Endothelial cell of umbilical vein (primary cell): Measurements from ENCODE around the gene RAB36.

ENCODE experiments used
- EZH2 ChIP-seq: IDR thresholded peaks from 2 replicates; pipeline ENCODE4 v1.6.1; 2012; ENCODE audit warnings: borderline replicate concordance, low read depth, mild to moderate bottlenecking, moderate library complexity, low read length, inconsistent platforms; ENCODE audit not compliant: severe bottlenecking
- FOS ChIP-seq: IDR thresholded peaks from 2 replicates; pipeline ENCODE4 v1.6.1; 2011; ENCODE audit warnings: mild to moderate bottlenecking, low read length, moderate library complexity, borderline replicate concordance; ENCODE audit not compliant: insufficient read depth
- JUN ChIP-seq: IDR thresholded peaks from 2 replicates; pipeline ENCODE4 v1.6.1; 2011; ENCODE audit warnings: borderline replicate concordance, low read depth; ENCODE audit not compliant: insufficient read length, insufficient read depth
- MYC ChIP-seq: IDR thresholded peaks from one replicate; pipeline ENCODE4 v1.6.1; 2011; ENCODE audit warnings: mild to moderate bottlenecking, low read depth, low read length
- POLR2A ChIP-seq: IDR thresholded peaks from 2 replicates; pipeline ENCODE4 v1.6.1; 2012; ENCODE audit warnings: low read depth, mild to moderate bottlenecking, control low read depth, low read length
- POLR2AphosphoS5 ChIP-seq: IDR thresholded peaks from 2 replicates; pipeline ENCODE4 v1.6.1; 2012; ENCODE audit warnings: low read depth, mild to moderate bottlenecking, control low read depth, low read length, moderate library complexity; ENCODE audit not compliant: insufficient read depth
- TF ChIP-seq, protein P1 (sequence below), 2 donors: IDR thresholded peaks; 1 replicate in 1 of 2; 2 replicates in 1 of 2; pipeline ENCODE4 v1.5.1; 2011; ENCODE audit warnings: low read length in 2 of 2, mild to moderate bottlenecking in 2 of 2, moderate library complexity in 2 of 2, control low read depth in 1 of 2, inconsistent platforms in 1 of 2, low read depth in 1 of 2; ENCODE audit not compliant: insufficient read depth in 1 of 2; ENCODE audit errors: extremely low read depth in 1 of 2

DNA sequence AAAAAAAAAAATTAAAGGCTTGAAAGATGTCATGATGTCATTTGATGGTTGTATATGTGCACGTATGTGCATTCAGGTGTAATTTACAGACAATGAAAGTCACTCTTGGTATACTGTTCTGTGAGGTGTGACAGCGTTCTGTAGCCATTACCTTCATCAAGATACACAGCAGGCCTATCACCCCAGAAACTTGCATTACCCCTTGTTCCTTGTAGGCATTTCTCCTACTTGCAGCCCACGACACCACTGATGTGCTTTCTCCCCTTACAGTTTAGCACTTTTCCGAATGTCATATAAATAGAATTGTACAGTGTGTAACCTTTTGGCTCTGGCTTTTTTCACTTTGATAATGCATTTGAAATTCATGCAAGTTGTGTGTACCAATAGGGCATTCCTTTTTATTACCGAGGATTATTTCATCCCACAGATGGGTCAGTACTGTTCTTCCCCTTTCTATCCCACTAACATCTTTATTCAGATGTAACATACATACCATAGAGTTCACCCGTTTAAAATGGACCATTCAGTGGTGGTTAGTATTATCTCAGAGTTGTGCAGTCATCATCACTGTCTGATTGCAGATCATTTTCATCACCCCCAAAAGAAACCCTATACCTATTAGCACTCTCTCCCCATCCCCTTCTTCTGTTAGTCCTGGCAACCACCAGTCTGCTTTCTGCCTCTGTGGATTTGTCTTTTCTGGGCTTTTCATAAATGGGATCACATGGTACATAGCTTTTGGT lies 65.3 kb downstream of the RAB36 start:
- TF ChIP-seq EZH2 = no peak
- TF ChIP-seq, protein P1, sequence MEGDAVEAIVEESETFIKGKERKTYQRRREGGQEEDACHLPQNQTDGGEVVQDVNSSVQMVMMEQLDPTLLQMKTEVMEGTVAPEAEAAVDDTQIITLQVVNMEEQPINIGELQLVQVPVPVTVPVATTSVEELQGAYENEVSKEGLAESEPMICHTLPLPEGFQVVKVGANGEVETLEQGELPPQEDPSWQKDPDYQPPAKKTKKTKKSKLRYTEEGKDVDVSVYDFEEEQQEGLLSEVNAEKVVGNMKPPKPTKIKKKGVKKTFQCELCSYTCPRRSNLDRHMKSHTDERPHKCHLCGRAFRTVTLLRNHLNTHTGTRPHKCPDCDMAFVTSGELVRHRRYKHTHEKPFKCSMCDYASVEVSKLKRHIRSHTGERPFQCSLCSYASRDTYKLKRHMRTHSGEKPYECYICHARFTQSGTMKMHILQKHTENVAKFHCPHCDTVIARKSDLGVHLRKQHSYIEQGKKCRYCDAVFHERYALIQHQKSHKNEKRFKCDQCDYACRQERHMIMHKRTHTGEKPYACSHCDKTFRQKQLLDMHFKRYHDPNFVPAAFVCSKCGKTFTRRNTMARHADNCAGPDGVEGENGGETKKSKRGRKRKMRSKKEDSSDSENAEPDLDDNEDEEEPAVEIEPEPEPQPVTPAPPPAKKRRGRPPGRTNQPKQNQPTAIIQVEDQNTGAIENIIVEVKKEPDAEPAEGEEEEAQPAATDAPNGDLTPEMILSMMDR (IDR thresholded peaks at IDR 0.05; ENCODE audit: extremely low read depth in 1 of 2, insufficient read depth in 1 of 2, low read depth in 1 of 2, low read length in 2 of 2) = no peak
- TF ChIP-seq POLR2A = no peak
- no peak for TF ChIP-seq JUN
- no peak for TF ChIP-seq FOS
- no peak for TF ChIP-seq POLR2AphosphoS5
- TF ChIP-seq MYC = no peak
